PC-3 (cell line): ENCODE results near the gene PIK3R3. TPM values are rescaled to one million over a fixed set of nuclear protein-coding genes. Genes with fewer than 3 reads are reported as not detected.

Source experiments
- ATAC-seq: fragments of 200-7000 bp; cut with Tn5 transposase; 2 replicates; pipeline ENCODE4 v1.9.1; 2020; ENCODE audit warnings: mild to moderate bottlenecking, moderate library complexity
- BruUV-seq: library from RNA; stranded (reverse); fragments of 400-500 nt; replicated peaks from 2 replicates; lab custom pipeline; 2021; lab: Mats Ljungman, UMichigan
- CTCF ChIA-PET: fragments of 300-600 bp; sonication (Branson Sonifier 250); formaldehyde crosslinking; loops from one replicate; lab custom pipeline; 2022; ENCODE audit warnings: antibody characterized with exemption; lab: Charles Lee
- POLR2A ChIA-PET: fragments of 300-600 bp; sonication (Branson Sonifier 250); formaldehyde crosslinking; loops from one replicate; lab custom pipeline; 2022; ENCODE audit warnings: antibody characterized with exemption; ENCODE audit not compliant: unreplicated experiment; lab: Charles Lee
- DNase-seq: peaks from one replicate; pipeline ENCODE4 v3.0.0-alpha.2; 2015
- H2AFZ ChIP-seq: fragments of 300-600 bp; sonication (generic); 2 replicates; pipeline ENCODE4 v1.6.0; 2016; ENCODE audit warnings: antibody characterized with exemption, low read length
- H3F3A ChIP-seq: fragments of 300-600 bp; sonication (generic); one replicate; pipeline ENCODE4 v1.6.0; 2017; ENCODE audit warnings: antibody characterized with exemption, low read length, control low read depth, mild to moderate bottlenecking; ENCODE audit not compliant: unreplicated experiment
- H3K27ac ChIP-seq: fragments of 300-600 bp; sonication (generic); 2 replicates; pipeline ENCODE4 v1.5.1; 2016; ENCODE audit warnings: mild to moderate bottlenecking, low read length
- H3K27me3 ChIP-seq: fragments of 300-600 bp; sonication (generic); 2 replicates; pipeline ENCODE4 v1.6.1; 2016; ENCODE audit warnings: low read length, mixed read lengths
- H3K36me3 ChIP-seq: fragments of 300-600 bp; sonication (generic); 2 replicates; pipeline ENCODE4 v1.6.1; 2016; ENCODE audit warnings: low read depth, mixed run types, low read length, mixed read lengths
- H3K4me1 ChIP-seq: fragments of 300-600 bp; sonication (generic); 2 replicates; pipeline ENCODE4 v1.5.1; 2016; ENCODE audit warnings: low read length; ENCODE audit not compliant: insufficient read depth
- H3K4me2 ChIP-seq: fragments of 300-600 bp; sonication (generic); 2 replicates; pipeline ENCODE4 v1.6.0; 2016; ENCODE audit warnings: low read length
- H3K4me3 ChIP-seq: fragments of 300-600 bp; sonication (generic); 2 replicates; pipeline ENCODE4 v1.5.1; 2016; ENCODE audit warnings: mild to moderate bottlenecking, low read length, mixed read lengths
- H3K79me2 ChIP-seq: fragments of 300-600 bp; sonication (generic); 2 replicates; pipeline ENCODE4 v1.6.1; 2017; ENCODE audit warnings: low read length, mixed read lengths
- H3K9ac ChIP-seq: fragments of 300-600 bp; sonication (generic); 2 replicates; pipeline ENCODE4 v1.6.0; 2016; ENCODE audit warnings: mild to moderate bottlenecking, low read length
- H3K9me2 ChIP-seq: fragments of 300-600 bp; sonication (generic); replicated peaks from 2 replicates; pipeline ENCODE4 v1.6.1; 2016; ENCODE audit warnings: mixed run types, low read length, mixed read lengths
- H3K9me3 ChIP-seq: fragments of 300-600 bp; sonication (generic); 2 replicates; pipeline ENCODE4 v1.6.1; 2016; ENCODE audit warnings: low read length, mixed read lengths
- H4K20me1 ChIP-seq: fragments of 300-600 bp; sonication (generic); 2 replicates; pipeline ENCODE4 v1.6.1; 2016; ENCODE audit warnings: low read length, mixed read lengths
- CTCF ChIP-seq: fragments of 300-600 bp; sonication (generic); conservative IDR thresholded peaks from 2 replicates; pipeline ENCODE4 v1.5.1; 2017; ENCODE audit warnings: antibody characterized with exemption, low read depth, mild to moderate bottlenecking, low read length
- EZH2 ChIP-seq: fragments of 300-600 bp; sonication (generic); IDR thresholded peaks from one replicate; pipeline ENCODE4 v1.6.1; 2017; ENCODE audit warnings: antibody characterized with exemption, mild to moderate bottlenecking, low read length; ENCODE audit not compliant: unreplicated experiment
- EZH2phosphoT487 ChIP-seq: fragments of 300-600 bp; sonication (generic); IDR thresholded peaks from 2 replicates; pipeline ENCODE4 v1.6.1; 2018; ENCODE audit warnings: mild to moderate bottlenecking, antibody characterized with exemption, low read length, borderline replicate concordance
- intact Hi-C: fragments of 100-400 bp; cut with micrococcal nuclease; formaldehyde crosslinking; loops from 2 replicates; pipeline ENCODE4 v1.9.0; 2023
- total RNA-seq: library from RNA; depleted of rRNA; stranded (reverse); fragments of >200 nt; gene quantifications from 2 replicates; pipeline ENCODE4 v1.2.3, GENCODE V29; 2014

Gene PIK3R3
- total RNA-seq, 1 experiment from 2014 or later = 17.7 TPM

- Histone ChIP-seq H3K27ac (no peak overlapping the region), H3K79me2 (peaks cover 46% of the 10 kb centered on the region), H3F3A (no peaks in the 10 kb centered on the region), H3K27me3 (no peaks in the 10 kb centered on the region), H3K4me2 (no peak overlapping the region), H4K20me1 (no peaks in the 10 kb centered on the region), H3K4me1 (peaks cover 28% of the 10 kb centered on the region), H3K9me2 (no peaks in the 10 kb centered on the region), H3K9me3 (no peaks in the 10 kb centered on the region), H3K36me3 (no peaks in the 10 kb centered on the region), H3K9ac (no peak overlapping the region), H2AFZ (no peak overlapping the region), H3K4me3 (no peak overlapping the region)
- CTCF ChIA-PET = no interaction called here
- POLR2A ChIA-PET = no interaction called here
- ATAC-seq (no peak), DNase-seq (no peak)
- no TSS peak for BruUV-seq
- intact Hi-C loops = no loop called here
- no peak for TF ChIP-seq CTCF
These were observed 44.5 kb downstream of the PIK3R3 start for GRCh38 chr1:46087891-46088290.

- Histone ChIP-seq H3K9me2 (no peaks in the 10 kb centered on the region), H3K4me1 (peaks cover 28% of the 10 kb centered on the region), H3K27me3 (no peaks in the 10 kb centered on the region), H4K20me1 (no peaks in the 10 kb centered on the region), H3K79me2 (peaks cover 51% of the 10 kb centered on the region), H3K4me3 (no peak overlapping the region), H2AFZ (no peak overlapping the region), H3K27ac (no peak overlapping the region), H3K36me3 (no peaks in the 10 kb centered on the region), H3K9me3 (no peaks in the 10 kb centered on the region), H3K9ac (no peak overlapping the region), H3F3A (no peaks in the 10 kb centered on the region), H3K4me2 (no peak overlapping the region)
- no peak for ATAC-seq
- CTCF ChIA-PET = no interaction called here
- intact Hi-C loops = no loop called here
- peak; percentile 35 for DNase-seq
- POLR2A ChIA-PET = no interaction called here
- BruUV-seq = no TSS peak
- no peak for TF ChIP-seq EZH2
- no peak for TF ChIP-seq EZH2phosphoT487
- TF ChIP-seq CTCF = no peak
These were observed 45.9 kb downstream of the PIK3R3 start for GRCh38 chr1:46086576-46086975.

- no TSS peak for BruUV-seq
- Histone ChIP-seq H3K79me2 (peaks cover 52% of the 10 kb centered on the region), H3K36me3 (no peaks in the 10 kb centered on the region), H4K20me1 (no peaks in the 10 kb centered on the region), H3K27me3 (no peaks in the 10 kb centered on the region), H3K9ac (no peak overlapping the region), H3K4me3 (peak overlapping the region; percentile 27; the same call in 1 of the 2 replicates), H3K9me2 (no peaks in the 10 kb centered on the region), H3K27ac (peak overlapping the region; percentile 59), H3K4me2 (peak overlapping the region; percentile 67), H2AFZ (0 out of 2 replicates have a peak overlapping the region, but pooled peaks have one; percentile 8), H3K4me1 (peaks cover 28% of the 10 kb centered on the region), H3F3A (no peaks in the 10 kb centered on the region), H3K9me3 (no peaks in the 10 kb centered on the region)
- peak; percentile 70 for DNase-seq
- intact Hi-C loops = loop anchor here (1.0 kb wide), 1 partner anchor 43 kb away; no protein-coding TSS in a partner anchor
- POLR2A ChIA-PET = interaction anchor here (0.6 to 0.9 kb wide), 4 partner anchors 16 to 151 kb away, joined by 3 to 10 read pairs (median 5); no protein-coding TSS in a partner anchor
- ATAC-seq = peak; percentile 93
- TF ChIP-seq EZH2phosphoT487 (no peak), CTCF (no peak), EZH2 (no peak)
- CTCF ChIA-PET = no interaction called here
These were observed 47.6 kb downstream of the PIK3R3 start for GRCh38 chr1:46084553-46085451.
